Measurements from ENCODE around the gene CCZ1B.
"Not testable (repeated sequence)": the region's sequence is repeated elsewhere in the genome, so short reads cannot be mapped to it uniquely, and the experiment has no call there.

CCZ1B gene

GRCh38 chr7:6830026-6830425, 4.0 kb upstream of the CCZ1B start:
- not testable (repeated sequence) for DNase-seq

GRCh38 chr7:6829616-6830015, 3.5 kb upstream of the CCZ1B start:
- DNase-seq, result not testable (repeated sequence)

- not testable (repeated sequence) for DNase-seq
Measured at GRCh38 chr7:6827180-6827579, 1.1 kb upstream of the CCZ1B start.

- not testable (repeated sequence) for DNase-seq
Measured at GRCh38 chr7:6825236-6826125, 594 bp downstream of the CCZ1B start.

GRCh38 chr7:6821622-6822021, 4.5 kb downstream of the CCZ1B start:
- DNase-seq, result not testable (repeated sequence)

DNA sequence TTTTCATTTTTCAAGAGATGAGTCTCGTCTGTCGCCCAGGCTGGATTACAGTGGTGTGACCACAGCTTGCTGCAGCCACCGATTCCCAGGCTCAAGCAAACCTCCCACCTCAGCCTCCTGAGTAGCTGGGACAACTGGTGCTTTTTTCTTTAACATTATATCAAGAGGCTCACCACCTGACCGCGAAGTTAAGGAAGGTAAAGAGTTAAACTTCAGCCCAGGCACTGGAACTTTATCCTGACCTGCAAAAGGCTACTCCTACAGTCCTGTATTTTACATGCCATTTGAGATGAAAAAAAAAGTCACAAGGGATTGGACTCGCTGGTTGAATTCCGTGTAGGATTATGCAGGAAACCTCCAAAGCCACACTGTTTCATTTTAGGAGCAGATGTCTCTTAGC, 10.6 kb downstream of the CCZ1B start:
- DNase-seq, result not testable (repeated sequence)

DNA sequence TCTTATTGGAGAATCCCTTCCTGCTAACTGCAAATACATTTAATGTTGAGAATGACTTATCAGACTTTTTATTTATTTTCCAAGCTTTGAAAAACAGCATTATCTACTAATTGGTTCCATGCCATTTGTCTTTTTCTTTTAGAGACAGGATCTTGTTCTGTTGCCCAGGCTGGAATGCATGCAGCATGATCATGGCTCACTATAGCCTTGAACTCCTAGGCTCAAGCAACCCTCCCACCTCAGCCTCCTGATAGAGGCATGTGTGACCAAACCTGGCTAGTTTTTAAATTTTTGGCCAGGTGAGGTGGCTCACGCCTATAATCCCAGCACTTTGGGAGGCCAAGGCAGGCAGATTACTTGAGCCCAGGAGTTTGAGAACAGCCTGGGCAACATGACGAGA, 13.1 kb downstream of the CCZ1B start:
- DNase-seq, result not testable (repeated sequence)

DNA sequence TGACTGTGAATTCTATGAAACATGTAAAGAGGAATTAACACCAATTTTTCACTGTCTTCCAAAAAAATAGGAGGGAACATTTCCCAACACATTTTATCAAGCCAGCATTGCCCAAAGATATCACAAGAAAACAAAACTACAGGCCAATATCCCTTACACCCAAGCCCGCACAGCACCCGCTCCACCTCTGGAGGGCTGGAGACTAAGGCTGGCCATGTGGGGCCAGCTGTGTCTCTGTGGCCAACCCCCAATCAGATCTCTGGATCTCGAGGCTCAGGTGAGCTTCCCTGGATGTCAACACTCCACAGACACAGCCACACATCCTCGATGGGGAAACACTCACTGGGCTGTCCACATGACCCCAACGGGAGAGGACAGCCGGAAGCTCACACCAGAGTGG, 18.1 kb downstream of the CCZ1B start:
- DNase-seq, result not testable (repeated sequence)

DNA sequence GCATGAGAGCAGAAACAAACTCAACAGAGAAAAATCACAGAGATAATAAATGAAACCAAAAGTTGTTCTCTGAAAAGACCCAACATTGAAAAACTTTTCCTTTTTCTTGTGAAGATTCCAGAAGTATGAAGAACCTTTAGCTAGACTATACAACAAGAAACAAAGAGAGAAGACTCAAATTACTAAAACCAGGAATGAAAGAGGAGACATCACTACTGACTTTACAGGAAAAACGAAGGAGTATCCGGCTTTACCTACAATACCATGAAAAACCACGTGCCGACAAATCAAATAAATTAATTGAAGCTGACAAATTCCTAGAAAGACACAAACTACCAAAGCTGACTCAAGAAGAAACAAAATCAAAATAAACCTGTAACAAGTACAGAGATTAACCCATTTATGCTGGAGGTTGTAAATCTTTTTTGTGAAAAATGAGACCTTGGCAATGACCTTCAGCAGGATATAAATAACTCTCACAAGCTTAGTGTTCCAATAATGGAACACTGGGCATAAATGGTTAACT, 18.6 kb downstream of the CCZ1B start:
- not testable (repeated sequence) for DNase-seq

DNA sequence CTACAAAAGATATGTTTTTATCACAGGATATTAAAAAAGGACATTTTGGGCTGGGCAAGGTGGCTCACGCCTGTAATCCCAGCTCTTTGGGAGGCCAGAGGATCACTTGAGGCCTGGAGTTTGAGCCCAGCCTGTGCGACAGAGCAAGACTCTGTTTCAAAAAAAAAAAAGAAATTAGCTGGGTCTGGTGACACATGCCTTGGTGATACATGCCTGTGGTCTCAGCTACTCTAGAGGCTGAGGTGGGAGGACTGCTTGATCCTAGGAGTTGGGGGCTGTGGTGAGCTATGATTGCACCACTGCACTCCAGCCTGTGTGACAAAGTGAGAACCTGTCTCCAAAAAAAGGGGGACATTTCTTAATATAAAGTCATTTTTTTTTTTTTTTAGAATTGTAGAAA, 25.7 kb downstream of the CCZ1B start:
- not testable (repeated sequence) for DNase-seq

DNA sequence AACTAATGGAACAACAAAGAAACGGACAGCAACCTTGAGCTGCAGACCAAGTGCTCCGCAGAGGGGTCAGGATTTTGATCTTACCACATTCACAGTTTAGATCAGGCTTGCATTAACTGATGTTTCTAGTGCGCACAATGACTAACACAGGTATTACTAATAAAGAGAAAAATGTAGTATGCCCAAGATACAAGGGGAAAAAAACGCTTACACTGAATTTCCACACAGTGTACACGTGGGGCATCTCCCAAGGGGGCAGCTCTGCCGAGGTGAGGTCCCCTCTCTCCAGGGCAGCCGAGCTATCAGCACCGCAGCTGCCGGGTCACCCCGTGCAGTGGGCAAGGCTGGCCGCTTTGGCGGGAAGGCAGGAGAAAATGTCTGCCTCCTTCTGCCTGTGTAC, 26.2 kb downstream of the CCZ1B start:
- DNase-seq, result not testable (repeated sequence)

DNA sequence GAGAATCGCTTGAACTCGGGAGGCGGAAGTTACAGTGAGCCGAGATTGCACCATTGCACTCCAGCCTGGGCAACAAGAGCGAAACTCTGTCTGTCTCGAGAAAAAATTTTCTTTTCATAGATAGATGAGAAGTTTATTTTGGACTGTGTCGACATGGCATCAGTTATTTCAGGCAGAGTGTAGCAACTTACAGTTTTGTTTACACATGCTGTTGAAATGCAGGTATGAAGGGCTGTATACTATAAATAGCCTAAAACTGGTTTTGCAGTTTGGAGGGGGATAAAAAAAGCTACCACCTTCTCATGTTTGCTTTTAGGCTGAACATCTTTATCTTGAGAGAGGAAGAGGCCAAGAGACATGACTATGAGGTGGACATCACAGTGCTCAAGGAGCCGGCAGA, 28.0 kb downstream of the CCZ1B start:
- not testable (repeated sequence) for DNase-seq

- DNase-seq, result not testable (repeated sequence)
Measured at GRCh38 chr7:6797218-6797617, 28.9 kb downstream of the CCZ1B start.

DNA sequence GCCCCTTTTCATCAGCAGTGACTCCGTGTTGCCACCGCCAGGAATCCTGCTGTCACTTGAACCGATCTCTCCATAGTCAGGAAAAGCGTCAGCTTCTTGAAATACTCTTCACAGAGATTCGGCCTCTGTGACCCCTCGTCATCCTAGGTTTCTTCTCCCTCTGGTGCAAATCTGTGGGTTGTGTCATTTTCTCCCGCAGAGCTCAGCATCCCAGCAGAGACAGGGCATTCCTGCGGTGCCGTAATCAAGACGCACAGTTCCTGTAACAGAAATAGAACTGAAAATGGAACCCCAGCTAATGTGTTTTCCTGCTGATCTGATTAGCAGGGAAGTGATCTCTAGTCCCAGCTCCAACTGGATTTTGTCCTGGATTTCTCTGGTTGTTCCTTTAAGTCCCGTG, 31.8 kb downstream of the CCZ1B start:
- not testable (repeated sequence) for DNase-seq

GRCh38 chr7:6792113-6792872, 33.8 kb downstream of the CCZ1B start:
- DNase-seq, result not testable (repeated sequence)

GRCh38 chr7:6789353-6789752, 36.7 kb downstream of the CCZ1B start:
- DNase-seq, result not testable (repeated sequence)

DNA sequence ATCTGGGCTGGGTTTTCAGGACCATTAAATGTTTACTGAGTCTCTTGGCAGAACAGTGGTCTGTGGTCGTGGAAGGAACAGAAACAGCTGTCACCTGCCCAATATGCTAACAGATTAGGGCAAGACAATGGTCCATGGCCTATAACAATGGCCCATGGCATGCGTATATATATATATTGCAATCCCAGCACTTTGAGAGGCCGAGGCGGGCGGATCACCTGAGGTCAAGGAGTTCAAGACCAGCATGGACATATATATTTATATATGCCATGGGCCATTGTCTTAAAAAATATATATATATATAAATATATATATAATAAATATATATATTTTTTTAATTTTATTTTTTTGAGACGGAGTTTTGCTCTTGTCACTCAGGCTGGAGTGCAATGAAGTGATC, 44.5 kb downstream of the CCZ1B start:
- not testable (repeated sequence) for DNase-seq

DNA sequence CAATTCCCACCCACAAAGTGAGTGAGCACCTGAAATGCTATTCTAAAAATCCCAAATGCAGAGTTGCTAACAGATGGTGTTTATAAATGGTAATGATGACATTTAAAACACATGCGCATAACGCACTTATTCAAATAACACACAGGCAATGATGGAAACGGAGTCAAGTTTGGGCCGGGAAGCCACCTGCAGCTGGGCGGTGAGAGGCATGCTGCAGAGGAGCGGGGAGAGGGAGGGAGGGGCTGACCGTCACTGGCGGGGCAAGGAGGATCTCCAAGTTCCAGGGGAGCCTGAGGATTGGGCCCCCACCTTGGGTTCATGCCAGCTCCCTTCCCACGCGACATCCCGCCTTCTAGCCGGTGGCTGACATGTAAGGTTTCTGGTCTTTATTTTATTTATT, 64.9 kb downstream of the CCZ1B start:
- DNase-seq, result not testable (repeated sequence)

- DNase-seq, result not testable (repeated sequence)
Measured at GRCh38 chr7:6753964-6754363, 72.1 kb downstream of the CCZ1B start, which contains the start of gene RSPH10B2. Gene RSPH10B2 (plus strand): TSS chr7:6754103. CDS start chr7:6757678, 3,575 bp downstream.

DNA sequence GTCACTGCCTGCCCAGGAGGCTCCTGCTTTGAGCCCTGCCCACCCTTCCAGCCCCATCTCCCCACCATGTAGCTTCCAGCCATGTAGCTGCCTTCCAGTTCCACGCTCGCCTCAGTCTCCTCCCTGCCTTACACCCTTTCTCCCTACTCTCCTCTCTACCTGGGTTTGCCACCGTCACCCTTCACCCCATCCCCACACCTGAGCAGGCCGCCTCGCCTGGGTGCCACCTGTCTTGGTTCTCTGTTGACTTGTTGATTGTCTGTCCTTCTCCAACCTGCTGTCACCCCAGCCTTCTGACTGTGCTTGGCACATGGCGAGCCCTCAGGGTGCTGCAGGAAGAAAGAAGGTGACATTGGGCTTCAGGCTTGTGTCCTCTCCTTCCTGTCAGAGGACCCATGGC, 75.9 kb downstream of the CCZ1B start:
- not testable (repeated sequence) for DNase-seq

- DNase-seq, result not testable (repeated sequence)
Measured at GRCh38 chr7:6749335-6749734, 76.7 kb downstream of the CCZ1B start.

All from CD4-positive, alpha-beta T cell treated with Interleukin-6 for 4 hours (primary cell).